Measurements from ENCODE around the gene NDUFAF7.

DNA sequence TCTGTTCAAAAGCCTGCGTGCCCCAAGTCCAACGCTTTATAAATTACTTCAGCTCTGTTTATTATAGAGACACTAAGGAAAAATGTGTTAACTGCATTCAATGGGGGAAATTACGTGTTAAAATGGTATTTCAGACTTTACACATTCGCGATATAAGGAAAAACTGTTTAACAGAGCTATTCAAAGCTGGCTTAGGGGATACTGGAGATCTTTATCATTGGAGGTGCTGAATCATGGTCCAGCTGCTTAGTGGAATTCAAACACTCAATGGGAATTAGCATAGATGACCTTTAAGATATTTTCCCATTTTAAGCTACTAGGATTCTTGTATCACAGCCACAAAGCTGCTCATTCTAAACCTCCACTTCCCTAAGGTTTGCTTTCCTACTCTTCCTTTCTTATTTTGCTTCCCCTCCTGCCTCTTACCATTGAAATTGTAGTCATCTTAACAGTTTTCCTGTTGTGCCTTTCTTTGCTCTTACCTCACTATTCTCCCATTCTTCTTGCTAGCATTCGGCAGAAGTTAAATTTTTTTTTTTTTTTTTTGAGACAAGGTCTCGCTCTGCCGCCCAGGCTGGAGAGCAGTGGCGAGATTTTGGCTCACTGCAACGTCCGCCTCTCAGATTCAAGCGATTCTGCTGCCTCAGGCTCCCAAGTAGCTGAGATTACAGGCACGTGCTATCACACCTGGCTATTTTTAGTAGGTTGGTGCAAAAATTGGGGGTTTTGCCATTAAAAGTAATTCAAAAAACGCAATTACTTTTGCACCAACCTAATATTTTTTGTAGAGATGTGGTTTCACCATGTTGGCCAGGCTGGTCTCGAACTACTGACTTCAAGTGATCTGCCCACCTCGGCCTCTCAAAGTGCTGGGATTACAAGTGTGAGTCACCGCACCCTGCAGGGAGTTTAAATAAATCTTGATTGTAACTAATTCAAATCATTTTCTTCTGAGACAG is 49.5 kb upstream of the NDUFAF7 start:
- TF ChIP-seq POLR2A (IDR thresholded peaks at IDR 0.05; ENCODE audit: low read depth, low read length) (no peak), POLR2AphosphoS5 (IDR thresholded peaks at IDR 0.05; ENCODE audit: low read depth, low read length) (no peak)

Data from GM12892 (cell line).